ENCODE data around the gene FBXW7. TPM values are rescaled to one million over a fixed set of nuclear protein-coding genes. Genes with fewer than 3 reads are reported as not detected.

The FBXW7 gene
- polyA plus RNA-seq, 2 of the 4 experiments (the other 2 are of a cell fraction) = 7.2 to 12.5 TPM

DNA sequence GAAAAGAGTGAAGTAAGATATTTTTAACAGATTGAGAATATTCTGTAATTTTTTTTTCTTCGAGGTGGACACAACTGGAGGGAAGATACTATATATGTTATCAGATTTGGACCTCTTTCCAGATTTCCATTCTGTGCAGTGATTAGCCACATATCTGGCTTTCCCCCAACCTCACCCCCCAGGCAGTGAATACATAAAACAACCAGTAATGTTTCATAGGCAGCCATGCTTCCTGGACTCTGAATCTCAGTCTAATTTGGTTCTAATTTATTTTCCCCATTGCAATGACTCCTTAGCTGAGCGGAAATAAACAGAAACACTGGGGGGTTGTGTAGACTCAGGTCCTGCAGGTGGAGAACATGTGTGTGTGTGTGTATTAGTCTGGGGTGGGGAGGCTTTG lies 226.5 kb downstream of the FBXW7 start:
- no peak for FAIRE-seq
- TF ChIP-seq NFE2L2 (conservative IDR thresholded peaks at IDR 0.05; ENCODE audit: low read length) (no peak), MAZ (IDR thresholded peaks at IDR 0.05; ENCODE audit: borderline replicate concordance, low read depth, low read length) (no peak), HEYL (CRISPR knock-in tag; IDR thresholded peaks at IDR 0.05) (no peak), CBX8 (IDR thresholded peaks at IDR 0.05) (no peak), ZSCAN20 (CRISPR knock-in tag; IDR thresholded peaks at IDR 0.05) (no peak)
- TF ChIP-seq, protein P1, sequence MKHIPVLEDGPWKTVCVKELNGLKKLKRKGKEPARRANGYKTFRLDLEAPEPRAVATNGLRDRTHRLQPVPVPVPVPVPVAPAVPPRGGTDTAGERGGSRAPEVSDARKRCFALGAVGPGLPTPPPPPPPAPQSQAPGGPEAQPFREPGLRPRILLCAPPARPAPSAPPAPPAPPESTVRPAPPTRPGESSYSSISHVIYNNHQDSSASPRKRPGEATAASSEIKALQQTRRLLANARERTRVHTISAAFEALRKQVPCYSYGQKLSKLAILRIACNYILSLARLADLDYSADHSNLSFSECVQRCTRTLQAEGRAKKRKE (CRISPR knock-in tag; IDR thresholded peaks at IDR 0.05; ENCODE audit: low read depth) = no peak
- H3K4me1 ChIP-seq = no peaks in the 10 kb centered on the region
- CTCF ChIA-PET = interaction anchor here (0.9 kb wide), 1 partner anchor 13 kb away, joined by 3 read pairs; no protein-coding TSS in a partner anchor
- no peak overlapping the region for H3K4me3 ChIP-seq
- no peak for DNase-seq (ENCODE audit: low read depth in 1 of 2, low spot score in 1 of 2)
- H3K4me2 ChIP-seq = no peak overlapping the region
- H3K9me3 ChIP-seq = no peaks in the 10 kb centered on the region
- 72% methylated on average over 2 of the region's 2 CpGs for WGBS (ENCODE audit: missing lambda C conversion rate)
- no peak overlapping the region for H3K27ac ChIP-seq
- POLR2A ChIA-PET = no interaction called here
- ATAC-seq = no peak

DNA sequence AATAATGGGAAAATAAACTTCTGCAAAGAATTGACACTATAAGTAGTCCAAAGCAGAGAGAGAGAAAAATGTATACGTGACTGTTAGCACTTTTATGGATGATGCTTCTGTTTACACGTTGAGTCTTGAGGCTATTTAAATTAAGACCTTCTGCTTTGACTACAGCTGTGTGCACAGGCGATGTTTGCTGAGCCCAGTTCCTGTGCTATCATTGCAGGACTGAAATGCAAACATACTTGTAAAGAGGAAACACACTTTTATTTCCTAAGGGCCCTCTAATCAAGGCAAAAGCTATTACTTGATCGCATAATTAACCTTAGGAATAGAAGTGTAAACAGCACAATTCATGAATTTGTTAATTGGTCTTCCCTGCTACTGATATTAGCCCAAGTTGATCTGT lies 226.9 kb downstream of the FBXW7 start:
- TF ChIP-seq HDAC2 (IDR thresholded peaks at IDR 0.05) = no peak
- no peak for TF ChIP-seq MAFK (IDR thresholded peaks at IDR 0.05; ENCODE audit: partially characterized antibody)
- TF ChIP-seq RARB (CRISPR knock-in tag; IDR thresholded peaks at IDR 0.05) = no peak
- TF ChIP-seq RFX5 (IDR thresholded peaks at IDR 0.05) = no peak
- no peak for TF ChIP-seq JUNB (IDR thresholded peaks at IDR 0.05)
- TF ChIP-seq HOXB13 (CRISPR knock-in tag; IDR thresholded peaks at IDR 0.05; ENCODE audit: low read depth) = no peak
- no peak for TF ChIP-seq EHF (CRISPR knock-in tag; IDR thresholded peaks at IDR 0.05)
- TF ChIP-seq E2F6 (IDR thresholded peaks at IDR 0.05; ENCODE audit: borderline replicate concordance, low read depth) = no peak
- no peak for TF ChIP-seq GATA3 (IDR thresholded peaks at IDR 0.05; ENCODE audit: borderline replicate concordance)
- TF ChIP-seq, protein P2, sequence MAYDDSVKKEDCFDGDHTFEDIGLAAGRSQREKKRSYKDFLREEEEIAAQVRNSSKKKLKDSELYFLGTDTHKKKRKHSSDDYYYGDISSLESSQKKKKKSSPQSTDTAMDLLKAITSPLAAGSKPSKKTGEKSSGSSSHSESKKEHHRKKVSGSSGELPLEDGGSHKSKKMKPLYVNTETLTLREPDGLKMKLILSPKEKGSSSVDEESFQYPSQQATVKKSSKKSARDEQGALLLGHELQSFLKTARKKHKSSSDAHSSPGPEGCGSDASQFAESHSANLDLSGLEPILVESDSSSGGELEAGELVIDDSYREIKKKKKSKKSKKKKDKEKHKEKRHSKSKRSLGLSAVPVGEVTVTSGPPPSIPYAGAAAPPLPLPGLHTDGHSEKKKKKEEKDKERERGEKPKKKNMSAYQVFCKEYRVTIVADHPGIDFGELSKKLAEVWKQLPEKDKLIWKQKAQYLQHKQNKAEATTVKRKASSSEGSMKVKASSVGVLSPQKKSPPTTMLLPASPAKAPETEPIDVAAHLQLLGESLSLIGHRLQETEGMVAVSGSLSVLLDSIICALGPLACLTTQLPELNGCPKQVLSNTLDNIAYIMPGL (CRISPR knock-in tag; IDR thresholded peaks at IDR 0.05; ENCODE audit: borderline replicate concordance) = no peak
- no peak for TF ChIP-seq NR3C1 (IDR thresholded peaks at IDR 0.05)
- no peak for TF ChIP-seq HEYL (CRISPR knock-in tag; IDR thresholded peaks at IDR 0.05)
- TF ChIP-seq NFE2L2 (conservative IDR thresholded peaks at IDR 0.05; ENCODE audit: low read length) = no peak
- TF ChIP-seq, protein P1 (CRISPR knock-in tag; IDR thresholded peaks at IDR 0.05; ENCODE audit: low read depth) = no peak
- TF ChIP-seq ZSCAN20 (CRISPR knock-in tag; IDR thresholded peaks at IDR 0.05) = no peak
- TF ChIP-seq NPAS2 (CRISPR knock-in tag; IDR thresholded peaks at IDR 0.05; ENCODE audit: borderline replicate concordance) = no peak
- TF ChIP-seq TP53 (CRISPR knock-in tag; IDR thresholded peaks at IDR 0.05) = no peak
- no peak overlapping the region for H3K4me3 ChIP-seq
- FAIRE-seq (no peak), DNase-seq (ENCODE audit: low read depth in 1 of 2, low spot score in 1 of 2) (no peak), ATAC-seq (no peak)
- H3K4me2 ChIP-seq = no peak overlapping the region
- 49% methylated on average over 4 of the region's 4 CpGs for WGBS (ENCODE audit: missing lambda C conversion rate)
- POLR2A ChIA-PET = no interaction called here
- H3K27ac ChIP-seq = no peak overlapping the region
- H3K9me3 ChIP-seq = no peaks in the 10 kb centered on the region
- H3K4me1 ChIP-seq = no peaks in the 10 kb centered on the region
- CTCF ChIA-PET = interaction anchor here (0.9 kb wide), 1 partner anchor 13 kb away, joined by 3 read pairs; no protein-coding TSS in a partner anchor

DNA sequence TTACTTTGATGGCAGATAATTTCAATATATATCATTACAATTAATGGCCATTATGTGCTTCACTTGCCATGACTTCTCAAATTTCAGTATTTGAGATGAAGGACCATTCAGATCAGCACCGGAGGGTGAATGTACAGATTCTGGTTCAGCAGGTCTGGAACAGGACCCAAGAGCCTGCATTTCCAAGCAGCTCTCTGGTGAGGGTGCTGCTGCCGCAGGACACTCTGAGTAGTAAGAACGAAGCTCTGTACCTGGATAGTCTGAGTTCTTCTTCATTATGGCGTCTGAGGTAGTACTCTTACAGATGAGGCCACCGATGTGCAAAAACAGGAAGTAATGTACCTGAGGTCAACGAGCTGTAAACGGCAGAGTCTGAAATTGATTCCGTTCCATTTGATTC lies 228.2 kb downstream of the FBXW7 start:
- H3K27ac ChIP-seq = no peak overlapping the region
- no peak for DNase-seq (ENCODE audit: low read depth in 1 of 2, low spot score in 1 of 2)
- ChIA-PET CTCF (interaction anchor here (0.6 to 0.8 kb wide), 2 partner anchors 17 to 20 kb away, joined by 3 to 4 read pairs; no protein-coding TSS in a partner anchor), POLR2A (no interaction called here)
- WGBS (ENCODE audit: missing lambda C conversion rate) = 78% methylated on average over 8 of the region's 8 CpGs
- no peaks in the 10 kb centered on the region for H3K9me3 ChIP-seq
- FAIRE-seq = no peak
- H3K4me1 ChIP-seq = no peaks in the 10 kb centered on the region
- no peak for ATAC-seq
- no peak overlapping the region for H3K4me2 ChIP-seq
- H3K4me3 ChIP-seq = no peak overlapping the region
- TF ChIP-seq NFE2L2 (conservative IDR thresholded peaks at IDR 0.05; ENCODE audit: low read length) (no peak), ZSCAN20 (CRISPR knock-in tag; IDR thresholded peaks at IDR 0.05) (no peak), REST (IDR thresholded peaks at IDR 0.05) (no peak), CHD4 (IDR thresholded peaks at IDR 0.05; ENCODE audit: borderline replicate concordance) (no peak), ELK1 (IDR thresholded peaks at IDR 0.05; ENCODE audit: low read depth, low read length) (no peak), GATA3 (IDR thresholded peaks at IDR 0.05; ENCODE audit: borderline replicate concordance) (no peak), NR3C1 (IDR thresholded peaks at IDR 0.05) (no peak), MAFK (IDR thresholded peaks at IDR 0.05; ENCODE audit: partially characterized antibody) (no peak), HDAC2 (IDR thresholded peaks at IDR 0.05) (no peak), MYC (IDR thresholded peaks at IDR 0.05; ENCODE audit: borderline replicate concordance, low read length) (no peak), RFX5 (IDR thresholded peaks at IDR 0.05) (no peak), HES2 (IDR thresholded peaks at IDR 0.05) (no peak)

Measured in A549 (cell line).